RWPE1 (cell line): ENCODE results near the gene SDHAF3.
"Not testable (repeated sequence)": the region's sequence is repeated elsewhere in the genome, so short reads cannot be mapped to it uniquely, and the experiment has no call there.

Experiments
- CTCF ChIA-PET: fragments of 350-600 bp; sonication (Branson Sonifier 250); formaldehyde crosslinking; extraction: SDS; loops from one replicate; lab custom pipeline; 2021; lab: Yijun Ruan, JAX
- POLR2A ChIA-PET: fragments of 400-600 bp; formaldehyde crosslinking; extraction: SDS; loops from one replicate; lab custom pipeline; 2020; ENCODE audit warnings: antibody characterized with exemption; ENCODE audit not compliant: low non-redundant PET; lab: Yijun Ruan, JAX
- DNase-seq: peaks from one replicate; pipeline ENCODE4 v3.0.0; 2012; ENCODE audit warnings: low spot score
- H3K27ac ChIP-seq: fragments of 450-650 bp; 2 replicates; pipeline ENCODE4 v1.5.1; 2017
- TF ChIP-seq, protein P1 (sequence below): fragments of 450-650 bp; conservative IDR thresholded peaks from 2 replicates; pipeline ENCODE4 v1.5.1; 2017; ENCODE audit warnings: low read depth, mild to moderate bottlenecking

The SDHAF3 gene

DNA sequence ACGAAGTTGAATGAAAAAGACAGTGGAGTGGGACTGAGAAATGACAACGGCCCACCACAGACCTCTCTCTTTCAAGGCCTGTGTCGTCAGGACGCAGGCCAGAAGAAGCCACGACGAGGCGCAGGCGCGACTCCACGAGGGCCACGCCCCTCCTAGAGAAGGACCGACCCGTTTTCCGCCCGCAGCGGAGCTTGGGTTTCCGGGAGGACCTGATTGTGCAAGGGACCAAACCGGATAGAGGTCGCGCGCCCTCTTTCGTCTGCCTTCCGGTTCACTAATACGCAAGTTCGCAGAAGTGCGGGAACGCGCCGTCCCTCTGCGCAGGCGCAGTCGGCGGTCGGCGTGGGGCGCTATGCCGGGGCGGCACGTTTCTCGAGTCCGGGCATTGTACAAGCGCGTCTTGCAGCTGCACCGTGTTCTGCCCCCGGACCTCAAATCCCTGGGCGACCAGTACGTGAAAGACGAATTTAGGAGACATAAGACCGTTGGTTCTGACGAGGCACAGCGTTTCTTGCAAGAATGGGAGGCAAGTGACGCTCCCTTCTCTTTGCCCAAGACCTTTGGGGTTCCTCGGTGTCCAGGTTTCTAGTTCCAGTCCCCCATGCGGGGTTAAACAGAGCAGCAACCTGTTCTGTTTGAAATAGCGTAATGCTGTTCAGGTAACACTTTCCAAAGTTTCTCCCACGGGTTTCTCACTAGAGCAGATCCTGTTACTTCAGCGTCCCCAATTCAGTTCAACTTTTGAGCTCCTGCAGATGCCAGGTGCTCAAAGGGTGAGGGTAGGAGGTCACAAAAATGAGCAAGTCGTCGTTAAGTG is at the start of gene SDHAF3:
SDHAF3 (plus strand) TSS at position 327 of the 817 bp plus-strand sequence; CDS start at position 353, 26 bp downstream.
- TF ChIP-seq, protein P1, sequence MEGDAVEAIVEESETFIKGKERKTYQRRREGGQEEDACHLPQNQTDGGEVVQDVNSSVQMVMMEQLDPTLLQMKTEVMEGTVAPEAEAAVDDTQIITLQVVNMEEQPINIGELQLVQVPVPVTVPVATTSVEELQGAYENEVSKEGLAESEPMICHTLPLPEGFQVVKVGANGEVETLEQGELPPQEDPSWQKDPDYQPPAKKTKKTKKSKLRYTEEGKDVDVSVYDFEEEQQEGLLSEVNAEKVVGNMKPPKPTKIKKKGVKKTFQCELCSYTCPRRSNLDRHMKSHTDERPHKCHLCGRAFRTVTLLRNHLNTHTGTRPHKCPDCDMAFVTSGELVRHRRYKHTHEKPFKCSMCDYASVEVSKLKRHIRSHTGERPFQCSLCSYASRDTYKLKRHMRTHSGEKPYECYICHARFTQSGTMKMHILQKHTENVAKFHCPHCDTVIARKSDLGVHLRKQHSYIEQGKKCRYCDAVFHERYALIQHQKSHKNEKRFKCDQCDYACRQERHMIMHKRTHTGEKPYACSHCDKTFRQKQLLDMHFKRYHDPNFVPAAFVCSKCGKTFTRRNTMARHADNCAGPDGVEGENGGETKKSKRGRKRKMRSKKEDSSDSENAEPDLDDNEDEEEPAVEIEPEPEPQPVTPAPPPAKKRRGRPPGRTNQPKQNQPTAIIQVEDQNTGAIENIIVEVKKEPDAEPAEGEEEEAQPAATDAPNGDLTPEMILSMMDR, result 0 out of 2 replicates have a peak, but pooled peaks have one; percentile 6
- POLR2A ChIA-PET, result no interaction called here
- H3K27ac ChIP-seq, result peak within 1 kb of the TSS; percentile 72
- CTCF ChIA-PET, result interaction anchor here (0.6 kb wide), 2 partner anchors 164 to 201 kb away, joined by 3 read pairs; no protein-coding TSS in a partner anchor
- peak; percentile 94 for DNase-seq

- CTCF ChIA-PET, DNase-seq, POLR2A ChIA-PET, H3K27ac ChIP-seq: not testable (repeated sequence)
Measured at GRCh38 chr7:97072025-97072424, 45.5 kb upstream of the SDHAF3 start.

GRCh38 chr7:97075928-97076327 is 41.6 kb upstream of the SDHAF3 start:
- no peak overlapping the region for H3K27ac ChIP-seq
- TF ChIP-seq, protein P1, result no peak
- POLR2A ChIA-PET, result no interaction called here
- CTCF ChIA-PET, result no interaction called here
- no peak for DNase-seq

DNA sequence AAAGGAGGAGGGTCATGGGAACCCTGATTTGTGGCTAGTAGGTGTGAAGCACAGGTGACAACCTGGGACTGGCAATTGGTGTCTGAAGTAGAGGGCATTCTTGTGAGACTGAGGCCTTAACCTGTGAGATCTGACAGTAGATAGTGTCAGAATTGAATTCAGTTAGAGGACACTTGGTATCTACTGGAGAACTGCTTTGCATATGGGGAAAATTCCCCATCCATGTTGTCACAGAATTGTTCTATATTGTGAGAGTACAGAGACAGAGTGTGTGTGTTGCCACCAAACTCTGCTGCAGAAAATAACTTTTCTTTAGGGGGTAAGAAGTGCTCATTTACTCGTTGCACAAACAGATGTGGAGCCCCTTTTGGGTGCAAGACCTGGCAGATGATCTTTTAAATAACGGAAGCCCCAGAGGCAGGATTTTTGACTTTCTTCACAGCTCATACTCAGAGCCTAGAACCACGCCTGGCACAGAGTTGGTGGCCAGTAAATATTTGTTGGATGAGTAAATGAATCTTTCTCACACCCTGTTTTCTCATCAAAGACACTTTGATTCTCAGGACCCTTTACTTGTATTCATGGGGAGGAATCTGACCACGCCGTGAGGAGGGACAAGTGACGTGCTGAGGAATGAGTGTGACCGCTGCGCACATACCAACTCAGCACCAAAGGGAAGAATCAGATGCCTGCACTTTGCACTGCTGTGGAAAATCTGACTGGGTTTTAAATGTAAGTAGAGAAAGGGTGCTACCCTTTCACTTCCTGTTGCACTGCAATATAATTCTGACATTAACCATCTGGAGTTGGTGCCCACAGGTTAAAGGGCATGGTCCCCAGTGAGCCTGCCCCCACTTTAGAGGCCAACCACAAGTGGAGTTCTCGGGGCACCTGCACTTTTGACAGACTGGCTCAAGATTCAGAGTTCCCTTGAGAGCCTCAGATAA is 39.2 kb upstream of the SDHAF3 start:
- POLR2A ChIA-PET, result no interaction called here
- TF ChIP-seq, protein P1, result no peak

GRCh38 chr7:97079300-97079699 is 38.2 kb upstream of the SDHAF3 start:
- H3K27ac ChIP-seq, result no peak overlapping the region
- ChIA-PET POLR2A (no interaction called here), CTCF (no interaction called here)
- TF ChIP-seq, protein P1, result no peak
- DNase-seq, result no peak

More for the DNA sequence above, 39.2 kb upstream of the SDHAF3 start:
- DNase-seq, result no peak
- CTCF ChIA-PET, result interaction anchor here (0.5 kb wide), 1 partner anchor 10 kb away, joined by 3 read pairs; no protein-coding TSS in a partner anchor
- no peak overlapping the region for H3K27ac ChIP-seq

DNA sequence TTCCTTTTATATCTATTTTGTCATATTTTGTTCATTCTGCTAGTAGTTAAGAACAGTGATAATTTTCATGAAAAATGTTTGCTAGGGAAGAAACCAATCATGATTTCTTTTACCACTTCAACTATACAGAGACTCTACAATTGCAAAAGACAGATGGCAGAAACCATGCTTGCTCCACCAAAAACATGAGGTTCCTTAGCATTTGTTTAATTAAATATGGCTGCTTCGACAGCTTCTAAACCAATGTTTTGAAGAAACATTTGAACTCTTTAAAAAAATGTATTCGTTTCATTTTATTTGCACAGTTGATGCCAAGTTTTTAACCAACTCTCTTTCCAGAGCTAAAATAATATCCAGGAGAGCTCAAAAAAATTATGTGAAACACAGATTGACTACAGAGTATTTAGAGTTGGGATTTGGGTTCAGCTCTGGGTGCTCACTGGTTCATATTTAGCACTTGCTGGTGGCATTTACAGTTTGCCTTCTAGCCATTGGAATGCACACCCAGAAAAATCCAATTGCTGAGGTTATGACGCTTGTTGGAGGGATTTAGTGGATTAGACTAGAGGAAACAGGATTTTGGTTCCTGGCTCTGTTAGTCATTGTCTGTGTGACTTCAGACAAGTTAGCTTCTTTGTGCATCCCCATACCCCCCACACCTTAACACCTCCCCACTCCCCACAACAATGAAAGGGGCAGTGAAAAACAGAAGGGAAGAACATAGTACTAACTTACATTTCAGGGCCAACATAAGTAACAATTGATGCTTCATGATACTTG is 35.8 kb upstream of the SDHAF3 start:
- ChIA-PET POLR2A (no interaction called here), CTCF (interaction anchor here (0.6 kb wide), 1 partner anchor 1005 kb away, joined by 4 read pairs; no protein-coding TSS in a partner anchor)
- H3K27ac ChIP-seq, result no peak overlapping the region
- DNase-seq, result no peak
- TF ChIP-seq, protein P1, result no peak
